HepG2 (cell line): Measurements from ENCODE around the gene MS4A6E.
"Not testable (repeated sequence)": the region's sequence is repeated elsewhere in the genome, so short reads cannot be mapped to it uniquely, and the experiment has no call there.

ENCODE experiments used
- EED ChIP-seq: sonication (generic); formaldehyde crosslinking; IDR thresholded peaks from 2 replicates; pipeline ENCODE4 v1.5.0; 2020; ENCODE audit warnings: mild to moderate bottlenecking, missing genetic modification reagents
- FOXA3 ChIP-seq: IDR thresholded peaks from 2 replicates; pipeline ENCODE4 v1.6.1; 2016; ENCODE audit warnings: missing genetic modification reagents, missing compliant biosample characterization
- JARID2 ChIP-seq: sonication (generic); formaldehyde crosslinking; IDR thresholded peaks from 2 replicates; pipeline ENCODE4 v1.8.1; 2023; ENCODE audit warnings: missing genetic modification reagents, inconsistent platforms; ENCODE audit not compliant: insufficient replicate concordance
- MTA1 ChIP-seq: sonication (generic); formaldehyde crosslinking; IDR thresholded peaks from 2 replicates; pipeline ENCODE4 v1.4.0; 2020; ENCODE audit warnings: missing genetic modification reagents, mild to moderate bottlenecking, borderline replicate concordance
- POLR2A ChIP-seq, 2 experiments: IDR thresholded peaks; 2 replicates each; pipeline ENCODE4 v1.6.1; 2011; ENCODE audit warnings: low read depth in 2 of 2, low read length in 2 of 2, mild to moderate bottlenecking in 1 of 2, moderate library complexity in 1 of 2; ENCODE audit not compliant: insufficient read depth in 1 of 2
- POLR2AphosphoS2 ChIP-seq: IDR thresholded peaks from 2 replicates; pipeline ENCODE4 v1.6.1; 2011; ENCODE audit warnings: low read depth, low read length, improper control_type of control experiment
- RELA ChIP-seq: sonication (generic); formaldehyde crosslinking; IDR thresholded peaks from 2 replicates; pipeline ENCODE4 v1.4.0; 2020; ENCODE audit warnings: missing genetic modification reagents
- TAF1 ChIP-seq: sonication (generic); formaldehyde crosslinking; IDR thresholded peaks from 2 replicates; pipeline ENCODE4 v1.4.0; 2020; ENCODE audit warnings: missing genetic modification reagents
- TAF15 ChIP-seq: fragments of 200-400 bp; formaldehyde crosslinking; IDR thresholded peaks from one replicate; pipeline ENCODE4 v1.6.1; 2018; ENCODE audit warnings: mild to moderate bottlenecking, low read depth, low read length; ENCODE audit not compliant: poor library complexity, severe bottlenecking
- ZC3H4 ChIP-seq: sonication (generic); formaldehyde crosslinking; IDR thresholded peaks from 2 replicates; pipeline ENCODE4 v1.4.0; 2020; ENCODE audit warnings: missing genetic modification reagents, borderline replicate concordance
- ZNF12 ChIP-seq: sonication (generic); formaldehyde crosslinking; IDR thresholded peaks from 2 replicates; pipeline ENCODE4 v1.5.0; 2020; ENCODE audit warnings: missing genetic modification reagents
- ZNF274 ChIP-seq: sonication (generic); formaldehyde crosslinking; IDR thresholded peaks from 2 replicates; pipeline ENCODE4 v1.5.1; 2020; ENCODE audit warnings: mild to moderate bottlenecking, missing genetic modification reagents
- ZNF549 ChIP-seq: sonication (generic); formaldehyde crosslinking; IDR thresholded peaks from 2 replicates; pipeline ENCODE4 v1.5.0; 2020; ENCODE audit warnings: missing genetic modification reagents
- TF ChIP-seq, protein P1 (sequence below): sonication (generic); formaldehyde crosslinking; IDR thresholded peaks from 2 replicates; pipeline ENCODE4 v1.5.0; 2020; ENCODE audit warnings: mild to moderate bottlenecking, missing genetic modification reagents, moderate library complexity

DNA sequence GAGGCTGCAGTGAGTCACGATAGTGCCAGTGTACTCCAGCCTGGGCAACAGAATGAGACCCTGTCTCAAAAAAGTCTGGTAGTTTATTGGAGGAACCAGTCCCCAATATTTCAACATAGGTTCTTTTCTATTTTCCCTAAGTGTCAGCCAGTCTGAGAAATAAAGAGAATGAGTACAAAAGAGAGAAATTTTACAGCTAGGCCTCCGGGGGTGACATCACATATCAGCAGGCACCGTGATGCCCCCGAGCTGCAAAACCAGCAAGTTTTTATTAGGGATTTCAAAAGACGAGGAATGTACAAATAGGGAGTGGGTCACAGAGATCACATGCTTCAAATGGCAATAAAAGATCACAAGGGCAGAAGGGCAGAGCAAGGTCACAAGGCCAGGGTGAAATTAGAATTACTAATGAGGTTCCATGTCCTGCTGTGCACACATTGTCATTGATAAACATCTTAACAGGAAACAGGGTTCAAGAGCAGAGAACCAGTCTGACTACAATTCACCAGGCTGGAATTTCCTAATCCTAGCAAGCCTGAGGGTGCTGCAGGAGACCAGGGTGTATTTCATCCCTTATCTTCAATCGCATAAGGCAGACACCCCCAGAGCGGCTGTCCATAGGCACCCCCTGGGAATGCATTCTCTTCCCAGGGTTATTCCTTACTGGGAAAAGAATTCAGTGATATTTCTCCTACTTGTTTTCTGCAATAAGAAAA is 41.5 kb upstream of the MS4A6E start:
- TF ChIP-seq ZC3H4 (CRISPR knock-in tag); EED; TAF1 (CRISPR knock-in tag); JARID2 (CRISPR knock-in tag); MTA1 (CRISPR knock-in tag); TAF15; POLR2A (IDR thresholded peaks at IDR 0.05; ENCODE audit: insufficient read depth in 1 of 2, low read depth in 2 of 2, low read length in 2 of 2); FOXA3 (CRISPR knock-in tag); ZNF12 (CRISPR knock-in tag); RELA (CRISPR knock-in tag); ZNF274 (CRISPR knock-in tag); ZNF549 (CRISPR knock-in tag); POLR2AphosphoS2: not testable (repeated sequence)
- TF ChIP-seq, protein P1, sequence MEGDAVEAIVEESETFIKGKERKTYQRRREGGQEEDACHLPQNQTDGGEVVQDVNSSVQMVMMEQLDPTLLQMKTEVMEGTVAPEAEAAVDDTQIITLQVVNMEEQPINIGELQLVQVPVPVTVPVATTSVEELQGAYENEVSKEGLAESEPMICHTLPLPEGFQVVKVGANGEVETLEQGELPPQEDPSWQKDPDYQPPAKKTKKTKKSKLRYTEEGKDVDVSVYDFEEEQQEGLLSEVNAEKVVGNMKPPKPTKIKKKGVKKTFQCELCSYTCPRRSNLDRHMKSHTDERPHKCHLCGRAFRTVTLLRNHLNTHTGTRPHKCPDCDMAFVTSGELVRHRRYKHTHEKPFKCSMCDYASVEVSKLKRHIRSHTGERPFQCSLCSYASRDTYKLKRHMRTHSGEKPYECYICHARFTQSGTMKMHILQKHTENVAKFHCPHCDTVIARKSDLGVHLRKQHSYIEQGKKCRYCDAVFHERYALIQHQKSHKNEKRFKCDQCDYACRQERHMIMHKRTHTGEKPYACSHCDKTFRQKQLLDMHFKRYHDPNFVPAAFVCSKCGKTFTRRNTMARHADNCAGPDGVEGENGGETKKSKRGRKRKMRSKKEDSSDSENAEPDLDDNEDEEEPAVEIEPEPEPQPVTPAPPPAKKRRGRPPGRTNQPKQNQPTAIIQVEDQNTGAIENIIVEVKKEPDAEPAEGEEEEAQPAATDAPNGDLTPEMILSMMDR (CRISPR knock-in tag), result not testable (repeated sequence)
